ENCODE data around the gene NAGS. TPM values are rescaled to one million over a fixed set of nuclear protein-coding genes. Genes with fewer than 3 reads are reported as not detected.
"Not testable (repeated sequence)": the region's sequence is repeated elsewhere in the genome, so short reads cannot be mapped to it uniquely, and the experiment has no call there.

NAGS gene
- total RNA-seq, 1 experiment from 2014 or later = 0.99 TPM

DNA sequence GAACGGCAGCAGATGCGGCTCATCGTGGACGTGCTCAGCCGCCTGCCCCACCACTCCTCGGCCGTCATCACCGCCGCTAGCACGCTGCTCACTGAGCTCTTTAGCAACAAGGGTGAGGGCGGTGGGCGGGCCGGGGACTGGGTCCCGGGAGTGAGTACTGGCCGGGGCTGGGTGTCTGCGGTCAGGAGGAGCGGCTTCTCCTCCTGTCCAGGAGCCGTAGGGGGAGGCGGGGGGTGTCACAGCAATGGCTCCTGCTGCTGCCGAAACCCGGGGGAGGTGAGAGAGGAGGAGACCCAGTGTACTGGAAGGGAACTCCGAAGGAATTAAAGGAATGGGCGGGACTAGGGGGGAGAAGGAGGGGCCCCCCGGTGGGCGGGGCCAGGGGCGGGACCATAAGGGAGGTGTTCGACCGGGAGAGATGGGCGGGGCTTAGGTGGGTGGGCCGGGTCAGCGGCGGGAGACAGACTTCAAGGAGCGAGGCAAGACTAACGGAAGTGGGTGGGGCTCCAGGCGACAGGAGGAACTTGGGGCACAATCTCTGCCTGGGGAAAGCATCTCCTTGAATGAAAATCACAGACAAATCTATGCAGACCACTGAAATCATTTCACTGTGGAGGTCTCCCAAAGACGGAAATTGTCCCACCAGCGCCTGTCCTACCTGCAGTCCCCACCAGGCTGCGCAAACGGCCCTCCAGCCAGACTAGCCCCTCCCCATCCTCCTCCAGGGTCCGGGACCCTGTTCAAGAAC is 2.4 kb downstream of the NAGS start:
- peak; percentile 97 for DNase-seq (ENCODE audit: low read depth)

DNA sequence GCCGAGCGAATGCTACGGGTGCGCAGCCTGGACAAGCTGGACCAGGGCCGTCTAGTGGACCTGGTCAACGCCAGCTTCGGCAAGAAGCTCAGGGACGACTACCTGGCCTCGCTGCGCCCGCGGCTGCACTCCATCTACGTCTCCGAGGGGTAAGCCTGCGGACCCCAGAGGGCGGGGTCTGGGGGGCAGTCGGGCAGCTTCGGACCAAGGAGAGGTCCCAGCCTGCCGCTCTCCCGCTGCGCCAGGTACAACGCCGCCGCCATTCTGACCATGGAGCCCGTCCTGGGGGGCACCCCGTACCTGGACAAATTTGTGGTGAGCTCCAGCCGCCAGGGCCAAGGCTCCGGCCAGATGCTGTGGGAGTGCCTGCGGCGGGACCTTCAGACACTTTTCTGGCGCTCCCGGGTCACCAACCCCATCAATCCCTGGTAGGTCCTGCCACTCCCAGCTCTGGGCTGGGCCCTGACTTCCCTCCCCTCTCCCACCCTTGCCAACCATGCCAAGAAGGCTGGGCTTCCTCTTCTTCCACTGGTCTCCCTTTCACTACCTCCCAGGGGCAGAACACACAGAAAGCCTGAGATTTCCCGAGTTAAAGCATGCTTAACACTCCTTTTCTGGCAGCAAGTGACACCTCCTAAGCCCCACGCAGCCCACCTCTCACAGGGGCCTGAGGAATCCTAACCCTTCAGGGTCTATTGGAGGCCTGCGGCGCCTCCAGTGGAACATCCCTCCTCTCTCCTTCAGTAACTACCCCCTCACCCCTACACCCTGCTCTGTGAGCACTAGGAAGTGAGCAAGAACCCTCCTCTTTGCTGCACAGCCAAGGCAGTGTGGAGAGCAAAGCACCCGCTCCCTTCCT is 3.2 kb downstream of the NAGS start:
- peak; percentile 62 for DNase-seq (ENCODE audit: low read depth)

- DNase-seq (ENCODE audit: low read depth) = no peak
These were observed 3.9 kb downstream of the NAGS start for GRCh38 chr17:44008205-44008909.

GRCh38 chr17:44010966-44011647 is 6.7 kb downstream of the NAGS start:
- DNase-seq (ENCODE audit: low read depth) = no peak

- DNase-seq (ENCODE audit: low read depth) = no peak
These were observed 7.5 kb downstream of the NAGS start for GRCh38 chr17:44011876-44012275.

- no peak for DNase-seq (ENCODE audit: low read depth)
These were observed 8.0 kb downstream of the NAGS start for GRCh38 chr17:44012391-44012790.

- no peak for DNase-seq (ENCODE audit: low read depth)
These were observed 8.5 kb downstream of the NAGS start for GRCh38 chr17:44012874-44013273.

DNA sequence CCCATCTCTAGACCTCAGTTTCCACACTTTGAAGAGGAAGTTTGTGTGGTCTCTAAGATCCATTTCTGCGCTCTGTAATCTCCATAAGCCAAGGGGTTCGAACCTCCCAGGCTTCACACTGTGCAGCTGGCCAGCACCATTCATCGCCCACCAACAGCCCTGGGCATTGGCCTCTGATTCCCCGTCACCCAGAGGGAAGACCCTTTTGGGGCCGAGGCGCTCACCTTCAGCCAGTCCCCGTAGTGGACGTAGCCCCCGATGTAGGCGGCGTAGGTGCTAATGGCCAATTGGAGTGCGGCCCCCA is 9.7 kb downstream of the NAGS start:
- DNase-seq (ENCODE audit: low read depth) = no peak

DNA sequence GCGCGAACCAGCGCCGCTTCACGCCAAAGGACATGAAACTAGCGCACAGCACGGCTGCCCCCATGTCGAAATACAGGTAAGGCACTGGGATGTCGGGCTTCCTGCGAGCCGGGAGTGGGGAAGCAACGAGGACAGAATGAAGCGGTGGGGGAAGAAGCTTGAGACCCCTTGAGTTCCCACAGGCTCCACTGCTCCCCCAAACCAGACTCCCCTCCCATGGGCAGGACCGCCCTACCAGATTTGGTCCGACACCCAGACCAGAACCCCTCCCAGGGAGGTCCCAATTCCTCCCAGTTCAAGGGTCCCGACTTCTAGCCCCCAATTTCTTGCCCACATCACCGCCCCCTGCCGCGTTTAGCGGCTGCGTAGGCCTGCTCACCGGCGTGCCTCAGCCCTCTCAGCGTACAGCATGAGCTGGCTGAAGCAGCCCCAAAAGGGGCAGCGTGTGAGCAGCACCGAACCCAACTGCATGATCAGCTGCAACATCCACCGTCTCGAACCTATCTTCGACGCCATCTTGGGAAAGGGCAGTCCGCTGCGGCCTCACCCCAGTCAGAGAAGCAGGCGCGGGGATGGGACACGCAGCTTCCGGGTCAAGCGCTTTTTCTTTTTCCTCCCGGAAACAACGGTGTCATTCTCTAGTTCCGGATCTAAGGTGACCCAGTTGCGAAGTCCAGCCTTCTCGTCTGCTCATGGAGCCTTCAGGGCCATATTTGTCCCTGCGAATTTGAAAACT is 10.2 kb downstream of the NAGS start, which contains the start of gene TMEM101:
Gene TMEM101 (minus strand): TSS at position 527 of the 736 bp plus-strand sequence. CDS start 11 bp downstream, at position 516.
- peak; percentile 88 for DNase-seq (ENCODE audit: low read depth)

GRCh38 chr17:44021227-44021626 is 16.8 kb downstream of the NAGS start:
- DNase-seq (ENCODE audit: low read depth) = not testable (repeated sequence)

DNA sequence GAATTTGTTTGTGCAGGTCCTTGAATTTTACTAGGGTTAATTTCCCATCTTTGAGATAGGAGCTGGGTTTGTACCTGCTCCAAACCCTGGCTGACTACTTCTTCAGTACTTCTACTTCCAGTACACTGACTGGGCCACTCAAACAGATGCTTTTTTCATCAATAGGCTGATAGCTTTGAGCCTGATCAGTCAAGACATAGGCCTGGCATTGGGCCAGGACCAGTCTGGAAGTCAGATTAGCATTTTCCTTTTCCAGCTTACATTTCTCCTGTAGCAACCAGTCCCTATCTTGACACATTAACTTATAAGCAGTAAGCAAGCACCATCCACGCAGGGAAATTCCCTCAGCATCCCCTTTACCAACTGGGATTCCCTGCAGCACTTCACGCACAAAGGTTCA is 17.8 kb downstream of the NAGS start:
- DNase-seq (ENCODE audit: low read depth) = no peak

DNA sequence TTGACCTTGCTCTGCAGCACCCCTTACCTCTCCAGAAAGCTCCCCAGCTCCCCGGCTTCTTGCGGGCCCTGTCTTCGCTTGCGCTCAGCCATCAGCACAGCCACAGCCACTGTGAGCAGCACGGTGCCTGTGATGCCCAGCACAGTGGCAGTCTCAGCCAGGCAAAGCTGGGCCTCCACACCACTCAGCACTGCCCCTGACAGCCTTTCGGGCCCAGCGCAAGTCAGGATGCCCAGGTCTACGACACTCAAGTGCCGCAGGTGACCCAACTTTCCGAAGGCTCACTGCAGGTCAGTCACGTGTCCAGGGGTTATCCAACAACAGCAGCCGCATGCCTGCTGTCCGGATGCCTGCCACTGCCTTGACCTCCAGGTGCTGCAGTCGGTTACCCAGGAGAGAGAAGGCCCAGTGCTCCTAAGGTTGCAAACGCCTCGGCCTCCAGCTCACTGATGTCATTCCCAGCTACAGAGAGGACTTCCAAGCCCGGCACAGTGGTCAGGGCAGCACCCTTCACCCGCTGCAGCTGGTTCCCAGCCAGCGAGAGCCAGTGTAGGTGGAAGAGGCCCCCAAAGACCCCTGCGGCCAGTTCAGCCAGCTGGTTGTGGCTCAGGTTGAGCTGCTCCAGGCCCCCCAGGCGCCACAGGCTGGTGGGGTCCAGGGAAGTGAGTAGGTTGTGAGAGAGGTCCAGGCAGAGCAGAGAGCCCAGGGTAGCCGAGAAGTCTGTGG is 19.3 kb downstream of the NAGS start:
- DNase-seq (ENCODE audit: low read depth) = no peak

GRCh38 chr17:44024271-44024663 is 19.8 kb downstream of the NAGS start:
- no peak for DNase-seq (ENCODE audit: low read depth)

GRCh38 chr17:44024853-44025252 is 20.4 kb downstream of the NAGS start:
- DNase-seq (ENCODE audit: low read depth) = no peak

DNA sequence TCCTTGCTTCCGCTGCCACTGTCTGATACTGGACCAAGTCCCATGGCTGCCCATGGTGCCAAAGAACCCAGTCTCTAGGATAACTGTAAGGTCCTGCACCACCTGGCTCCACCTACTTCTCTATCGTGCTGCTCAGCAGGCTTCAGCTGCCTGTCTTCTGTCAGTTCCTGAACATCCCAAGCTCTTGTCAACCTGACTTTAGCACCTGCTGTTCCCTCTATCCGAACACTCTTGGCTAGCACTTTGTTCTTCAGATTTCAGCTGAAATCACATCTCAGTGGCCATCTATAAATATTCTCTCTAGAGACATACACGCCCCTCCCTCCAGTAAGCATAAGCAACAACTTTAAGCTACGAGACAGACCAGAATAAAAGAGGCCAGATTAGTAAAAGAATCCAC is 25.3 kb downstream of the NAGS start:
- DNase-seq (ENCODE audit: low read depth) = no peak

GRCh38 chr17:44030482-44030881 is 26.1 kb downstream of the NAGS start:
- DNase-seq (ENCODE audit: low read depth) = no peak

GRCh38 chr17:44033861-44034408 is 29.5 kb downstream of the NAGS start:
- no peak for DNase-seq (ENCODE audit: low read depth)

- DNase-seq (ENCODE audit: low read depth) = not testable (repeated sequence)
These were observed 30.3 kb downstream of the NAGS start for GRCh38 chr17:44034688-44035087.

- DNase-seq (ENCODE audit: low read depth) = no peak
These were observed 33.0 kb downstream of the NAGS start for GRCh38 chr17:44037471-44037870.

DNA sequence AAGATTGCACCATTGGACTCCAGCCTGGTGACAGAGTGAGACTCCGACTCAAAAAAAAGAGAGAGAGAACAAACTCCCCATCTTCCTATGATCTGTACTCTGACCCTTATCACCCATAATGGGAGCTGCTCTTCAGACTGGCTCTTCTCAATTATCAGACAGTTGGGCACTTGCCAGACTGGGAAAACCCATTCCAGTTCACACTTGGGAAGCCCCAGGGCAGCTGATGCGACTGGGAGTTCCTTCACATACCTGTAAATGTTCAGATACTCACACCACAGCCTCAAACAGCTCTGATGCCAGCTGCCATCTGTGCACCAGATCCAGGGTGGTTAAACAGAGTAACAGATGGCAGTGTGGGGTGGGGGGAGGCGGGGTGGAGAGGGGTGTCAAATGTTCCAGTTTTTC is 34.2 kb downstream of the NAGS start:
- no peak for DNase-seq (ENCODE audit: low read depth)

All from M059J (cell line).